Tibial nerve (tissue), 4 donors: ENCODE measurements around the gene LETM1. TPM values are rescaled to one million over a fixed set of nuclear protein-coding genes. Genes with fewer than 3 reads are reported as not detected.

ENCODE experiments used
- DNase-seq, 2 donors: peaks; one replicate each; pipeline ENCODE4 v3.0.0-alpha.2; 2019; ENCODE audit warnings: low spot score in 2 of 2
- H3K27ac ChIP-seq, 4 donors: fragments of 200-600 bp; sonication (generic) in 3 of 4; one replicate each; pipeline ENCODE4 v1.5.1; 2017 to 2019; ENCODE audit warnings: mild to moderate bottlenecking in 1 of 4
- H3K27me3 ChIP-seq, 2 donors: fragments of 200-600 bp; sonication (generic) in 1 of 2; one replicate each; pipeline versions ENCODE4 v1.5.1 to v1.6.0; 2017 to 2019
- H3K36me3 ChIP-seq, 3 donors: fragments of 200-600 bp; sonication (generic); one replicate each; pipeline ENCODE4 v1.5.1; 2018 to 2019
- H3K4me1 ChIP-seq, 4 donors: fragments of 200-600 bp; sonication (generic) in 3 of 4; one replicate each; pipeline ENCODE4 v1.5.1; 2017 to 2019
- H3K4me3 ChIP-seq, 4 donors: fragments of 200-600 bp; sonication (generic) in 3 of 4; one replicate each; pipeline ENCODE4 v1.5.1; 2017 to 2019; ENCODE audit warnings: mild to moderate bottlenecking in 1 of 4, moderate library complexity in 1 of 4
- H3K9me3 ChIP-seq, 4 donors: fragments of 200-600 bp; sonication (generic) in 3 of 4; one replicate each; pipeline ENCODE4 v1.5.1; 2017 to 2019
- CTCF ChIP-seq, 5 experiments: fragments of 200-600 bp in 3 of 5; fragments of 450-650 bp in 2 of 5; sonication (generic) in 3 of 5; IDR thresholded peaks; one replicate each; pipeline ENCODE4 v1.5.1; 2016 to 2019; ENCODE audit warnings: antibody characterized with exemption in 5 of 5, mild to moderate bottlenecking in 3 of 5, moderate library complexity in 2 of 5
- EP300 ChIP-seq, 2 donors: sonication (generic); formaldehyde crosslinking; IDR thresholded peaks; one replicate each; pipeline ENCODE4 v1.6.1; 2017; ENCODE audit warnings: antibody characterized with exemption in 2 of 2, mild to moderate bottlenecking in 1 of 2
- POLR2A ChIP-seq, 2 donors: fragments of 450-650 bp; IDR thresholded peaks; one replicate each; pipeline ENCODE4 v1.6.1; 2017; ENCODE audit warnings: antibody characterized with exemption in 2 of 2, mild to moderate bottlenecking in 2 of 2, moderate library complexity in 2 of 2
- WGBS, 2 donors: methylation state at CpG; one replicate each; pipeline ENCODE4 v1.1.5; 2018; 5-methylcytosine and 5-hydroxymethylcytosine counted together
- total RNA-seq, 4 donors: library from RNA; depleted of rRNA; stranded (reverse); fragments of >200 nt; gene quantifications; one replicate each; pipeline ENCODE4 v1.1.0, GENCODE V29; 2016

LETM1 gene
- total RNA-seq, 4 donors from 2014 or later = 53.5 to 85.5 (median 68.6) TPM

- peaks cover 0 to 11% (median 0%) of the 10 kb centered on the region in 3 donors for H3K36me3 ChIP-seq
- DNase-seq = no peak
- no peaks in the 10 kb centered on the region for H3K4me1 ChIP-seq
- H3K9me3 ChIP-seq = no peaks in the 10 kb centered on the region
- TF ChIP-seq CTCF (IDR thresholded peaks at IDR 0.05) = no peak
- TF ChIP-seq POLR2A (IDR thresholded peaks at IDR 0.05) = no peak
- TF ChIP-seq EP300 (IDR thresholded peaks at IDR 0.05) = no peak
- H3K27me3 ChIP-seq = peaks cover 0 to 9% of the 10 kb centered on the region in 2 donors
- 77 to 81% methylated on average over 4 to 22 of the region's 22 CpGs for WGBS, 2 donors
- H3K27ac ChIP-seq = no peak overlapping the region
- H3K4me3 ChIP-seq = no peak overlapping the region
These were observed 53.7 kb downstream of the LETM1 start for GRCh38 chr4:1802151-1802715.

GRCh38 chr4:1801286-1801958 is 54.5 kb downstream of the LETM1 start:
- H3K4me1 ChIP-seq = no peaks in the 10 kb centered on the region
- peaks cover 0 to 17% of the 10 kb centered on the region in 2 donors for H3K27me3 ChIP-seq
- H3K27ac ChIP-seq = no peak overlapping the region
- H3K9me3 ChIP-seq = no peaks in the 10 kb centered on the region
- 94 to 95% methylated on average over 34 to 38 of the region's 56 CpGs for WGBS, 2 donors
- TF ChIP-seq POLR2A (IDR thresholded peaks at IDR 0.05) = no peak
- TF ChIP-seq CTCF (IDR thresholded peaks at IDR 0.05) = no peak
- no peak for TF ChIP-seq EP300 (IDR thresholded peaks at IDR 0.05)
- no peak overlapping the region for H3K4me3 ChIP-seq
- DNase-seq = no peak
- H3K36me3 ChIP-seq = peaks cover 0 to 11% (median 0%) of the 10 kb centered on the region in 3 donors

GRCh38 chr4:1800805-1801204 is 55.2 kb downstream of the LETM1 start:
- WGBS, 2 donors = 86 to 90% methylated on average over 4 to 9 of the region's 10 CpGs
- Histone ChIP-seq H3K4me3 (no peak overlapping the region), H3K36me3 (peaks cover 0 to 11% (median 0%) of the 10 kb centered on the region in 3 donors), H3K27ac (no peak overlapping the region), H3K4me1 (no peaks in the 10 kb centered on the region), H3K27me3 (peaks cover 0 to 23% of the 10 kb centered on the region in 2 donors), H3K9me3 (no peaks in the 10 kb centered on the region)
- TF ChIP-seq POLR2A (IDR thresholded peaks at IDR 0.05) = no peak
- no peak for TF ChIP-seq EP300 (IDR thresholded peaks at IDR 0.05)
- TF ChIP-seq CTCF (IDR thresholded peaks at IDR 0.05) = no peak
- DNase-seq = no peak

GRCh38 chr4:1799387-1800375 is 56.3 kb downstream of the LETM1 start:
- 90 to 97% methylated on average over 27 to 29 of the region's 41 CpGs for WGBS, 2 donors
- DNase-seq = no peak
- H3K9me3 ChIP-seq = no peaks in the 10 kb centered on the region
- peaks cover 0 to 11% (median 5%) of the 10 kb centered on the region in 4 donors for H3K4me1 ChIP-seq
- H3K36me3 ChIP-seq = peaks cover 0 to 11% (median 0%) of the 10 kb centered on the region in 3 donors
- H3K4me3 ChIP-seq = no peak overlapping the region
- no peak overlapping the region for H3K27ac ChIP-seq
- peaks cover 0 to 33% of the 10 kb centered on the region in 2 donors for H3K27me3 ChIP-seq
- TF ChIP-seq POLR2A (IDR thresholded peaks at IDR 0.05) = no peak
- TF ChIP-seq EP300 (IDR thresholded peaks at IDR 0.05) = no peak
- TF ChIP-seq CTCF (IDR thresholded peaks at IDR 0.05) = no peak
